Measurements from ENCODE around the gene TMEM247. TPM values are rescaled to one million over a fixed set of nuclear protein-coding genes. Genes with fewer than 3 reads are reported as not detected.

Gene TMEM247
- total RNA-seq, 1 experiment from 2014 or later: not detected

- CTCF ChIA-PET: no interaction called here
- H3K4me1 ChIP-seq (ENCODE audit: insufficient read depth, low read length, poor library complexity, severe bottlenecking): no peaks in the 10 kb centered on the region
Measured at GRCh38 chr2:46438794-46439193, 40.6 kb upstream of the TMEM247 start.

GRCh38 chr2:46439582-46439981 lies 39.8 kb upstream of the TMEM247 start:
- TF ChIP-seq EZH2 (IDR thresholded peaks at IDR 0.05; ENCODE audit: borderline replicate concordance, low read depth, low read length, poor library complexity, severe bottlenecking): no peak
- TF ChIP-seq CTCF (conservative IDR thresholded peaks at IDR 0.05; ENCODE audit: low read depth, low read length): no peak
- H3K4me3 ChIP-seq (ENCODE audit: low read depth, low read length, poor library complexity, severe bottlenecking): no peak overlapping the region
- no peaks in the 10 kb centered on the region for H3K9me3 ChIP-seq (ENCODE audit: low read depth, low read length, poor library complexity, severe bottlenecking)
- CTCF ChIA-PET: interaction anchor here (0.7 kb wide), 1 partner anchor 446 kb away, joined by 4 read pairs; no protein-coding TSS in a partner anchor
- POLR2A ChIA-PET (ENCODE audit: low non-redundant PET): no interaction called here
- H3K27ac ChIP-seq (ENCODE audit: low read depth, low read length, poor library complexity, severe bottlenecking): no peak overlapping the region
- no peak for DNase-seq (ENCODE audit: low spot score)
- peaks cover 17% of the 10 kb centered on the region for H3K27me3 ChIP-seq (replicated peaks; ENCODE audit: insufficient read depth, low read depth, low read length, poor library complexity)
- no TSS peak for BruUV-seq (replicated peaks)
- no peaks in the 10 kb centered on the region for H3K36me3 ChIP-seq (ENCODE audit: insufficient read depth, low read length, poor library complexity, severe bottlenecking)
- no peaks in the 10 kb centered on the region for H3K4me1 ChIP-seq (ENCODE audit: insufficient read depth, low read length, poor library complexity, severe bottlenecking)
- intact Hi-C loops (cut with micrococcal nuclease; ENCODE audit: unreplicated experiment): no loop called here

More at GRCh38 chr2:46438794-46439193, 40.6 kb upstream of the TMEM247 start:
- DNase-seq (ENCODE audit: low spot score): no peak
- Histone ChIP-seq H3K27me3 (replicated peaks; ENCODE audit: insufficient read depth, low read depth, low read length, poor library complexity) (peaks cover 21% of the 10 kb centered on the region), H3K9me3 (ENCODE audit: low read depth, low read length, poor library complexity, severe bottlenecking) (no peaks in the 10 kb centered on the region), H3K4me3 (ENCODE audit: low read depth, low read length, poor library complexity, severe bottlenecking) (no peak overlapping the region), H3K36me3 (ENCODE audit: insufficient read depth, low read length, poor library complexity, severe bottlenecking) (no peaks in the 10 kb centered on the region), H3K27ac (ENCODE audit: low read depth, low read length, poor library complexity, severe bottlenecking) (no peak overlapping the region)
- intact Hi-C loops (cut with micrococcal nuclease; ENCODE audit: unreplicated experiment): no loop called here
- TF ChIP-seq EZH2 (IDR thresholded peaks at IDR 0.05; ENCODE audit: borderline replicate concordance, low read depth, low read length, poor library complexity, severe bottlenecking) (no peak), CTCF (conservative IDR thresholded peaks at IDR 0.05; ENCODE audit: low read depth, low read length) (no peak)
- BruUV-seq (replicated peaks): no TSS peak
- POLR2A ChIA-PET (ENCODE audit: low non-redundant PET): no interaction called here

GRCh38 chr2:46441838-46442712 lies 37.3 kb upstream of the TMEM247 start:
- Histone ChIP-seq H3K27ac (ENCODE audit: low read depth, low read length, poor library complexity, severe bottlenecking) (no peak overlapping the region), H3K36me3 (ENCODE audit: insufficient read depth, low read length, poor library complexity, severe bottlenecking) (no peaks in the 10 kb centered on the region), H3K4me3 (ENCODE audit: low read depth, low read length, poor library complexity, severe bottlenecking) (no peak overlapping the region), H3K9me3 (ENCODE audit: low read depth, low read length, poor library complexity, severe bottlenecking) (no peaks in the 10 kb centered on the region), H3K4me1 (ENCODE audit: insufficient read depth, low read length, poor library complexity, severe bottlenecking) (no peaks in the 10 kb centered on the region), H3K27me3 (replicated peaks; ENCODE audit: insufficient read depth, low read depth, low read length, poor library complexity) (peaks cover 17% of the 10 kb centered on the region)
- intact Hi-C loops (cut with micrococcal nuclease; ENCODE audit: unreplicated experiment): no loop called here
- BruUV-seq (replicated peaks): no TSS peak
- no peak for DNase-seq (ENCODE audit: low spot score)
- POLR2A ChIA-PET (ENCODE audit: low non-redundant PET): no interaction called here
- TF ChIP-seq CTCF (conservative IDR thresholded peaks at IDR 0.05; ENCODE audit: low read depth, low read length) (no peak), EZH2 (IDR thresholded peaks at IDR 0.05; ENCODE audit: borderline replicate concordance, low read depth, low read length, poor library complexity, severe bottlenecking) (no peak)
- CTCF ChIA-PET: no interaction called here

Measured in A673 (cell line).